Naive thymus-derived CD8-positive, alpha-beta T cell (primary cell): Measurements from ENCODE around the gene BAIAP2L2. TPM values are rescaled to one million over a fixed set of nuclear protein-coding genes. Genes with fewer than 3 reads are reported as not detected.
A peak's percentile ranks its signal among the peaks of the same experiment; 100 is the strongest.

Source experiments
- ATAC-seq, 2 donors: fragments of 150-1000 bp; cut with Tn5 transposase in 1 of 2; sonication (Bioruptor Pico), chemical (Tn5 transposase) in 1 of 2; 1 replicate in 1 of 2; 2 replicates in 1 of 2; pipeline ENCODE4 v1.10.0; 2021; ENCODE audit warnings: mild to moderate bottlenecking in 2 of 2, moderate library complexity in 2 of 2
- POLR2A ChIA-PET: fragments of 350-600 bp; sonication (Branson Sonifier 250); formaldehyde crosslinking; loops from one replicate; lab custom pipeline; 2021; ENCODE audit warnings: antibody characterized with exemption; lab: Charles Lee
- DNase-seq, 10 donors: peaks; one replicate each; pipeline versions ENCODE4 v3.0.0 to v3.0.0-alpha.2; 2020 to 2022
- H3K27ac Mint-ChIP-seq, 10 donors: one replicate each; pipeline ENCODE4 v1.8.0; 2020 to 2022; ENCODE audit warnings: mild to moderate bottlenecking in 10 of 10, mixed read lengths in 10 of 10, moderate library complexity in 4 of 10, inconsistent platforms in 1 of 10
- H3K27me3 Mint-ChIP-seq, 5 donors: one replicate each; pipeline ENCODE4 v1.8.0; 2021 to 2022; ENCODE audit warnings: mixed read lengths in 5 of 5
- H3K36me3 Mint-ChIP-seq, 3 donors: one replicate each; pipeline ENCODE4 v1.8.0; 2020 to 2022; ENCODE audit warnings: mixed read lengths in 3 of 3, mild to moderate bottlenecking in 2 of 3, inconsistent platforms in 1 of 3
- H3K4me1 Mint-ChIP-seq, 4 donors: one replicate each; pipeline ENCODE4 v1.8.0; 2021 to 2022; ENCODE audit warnings: mixed read lengths in 4 of 4
- H3K4me3 Mint-ChIP-seq, 10 donors: one replicate each; pipeline ENCODE4 v1.8.0; 2020 to 2022; ENCODE audit warnings: mild to moderate bottlenecking in 10 of 10, mixed read lengths in 10 of 10, moderate library complexity in 6 of 10, inconsistent platforms in 1 of 10
- H3K9me3 Mint-ChIP-seq, 9 donors: one replicate each; pipeline ENCODE4 v1.8.0; 2020 to 2022; ENCODE audit warnings: mixed read lengths in 9 of 9, mild to moderate bottlenecking in 3 of 9, inconsistent platforms in 1 of 9, moderate library complexity in 1 of 9
- polyA plus RNA-seq, 3 donors: library from polyadenylated mRNA; unstranded; fragments of 300-500 nt; fragmentation: Illumina TruSeq; gene quantifications; one replicate each; pipeline ENCODE4 v1.2.3, GENCODE V29; 2021
- total RNA-seq, 8 experiments: library from RNA in 2 of 8; stranded (reverse) in 2 of 8; gene quantifications; one replicate each; pipeline ENCODE4 v1.2.3 and lab custom pipeline; 2021 to 2026

The BAIAP2L2 gene
- total and polyA plus RNA-seq, 5 experiments from 2014 or later = 2.2 to 2.7 TPM; not detected in 3

GRCh38 chr22:38138961-38139360 lies 28.5 kb upstream of the BAIAP2L2 start:
- Mint-ChIP-seq H3K9me3 (no peaks in the 10 kb centered on the region), H3K36me3 (peaks cover 0 to 69% (median 18%) of the 10 kb centered on the region in 3 donors), H3K4me3 (no peak overlapping the region), H3K27me3 (no peaks in the 10 kb centered on the region), H3K4me1 (peaks cover 3 to 12% (median 9%) of the 10 kb centered on the region in 4 donors), H3K27ac (no peak overlapping the region)
- no peak for DNase-seq
- POLR2A ChIA-PET = no interaction called here
- no peak for ATAC-seq

DNA sequence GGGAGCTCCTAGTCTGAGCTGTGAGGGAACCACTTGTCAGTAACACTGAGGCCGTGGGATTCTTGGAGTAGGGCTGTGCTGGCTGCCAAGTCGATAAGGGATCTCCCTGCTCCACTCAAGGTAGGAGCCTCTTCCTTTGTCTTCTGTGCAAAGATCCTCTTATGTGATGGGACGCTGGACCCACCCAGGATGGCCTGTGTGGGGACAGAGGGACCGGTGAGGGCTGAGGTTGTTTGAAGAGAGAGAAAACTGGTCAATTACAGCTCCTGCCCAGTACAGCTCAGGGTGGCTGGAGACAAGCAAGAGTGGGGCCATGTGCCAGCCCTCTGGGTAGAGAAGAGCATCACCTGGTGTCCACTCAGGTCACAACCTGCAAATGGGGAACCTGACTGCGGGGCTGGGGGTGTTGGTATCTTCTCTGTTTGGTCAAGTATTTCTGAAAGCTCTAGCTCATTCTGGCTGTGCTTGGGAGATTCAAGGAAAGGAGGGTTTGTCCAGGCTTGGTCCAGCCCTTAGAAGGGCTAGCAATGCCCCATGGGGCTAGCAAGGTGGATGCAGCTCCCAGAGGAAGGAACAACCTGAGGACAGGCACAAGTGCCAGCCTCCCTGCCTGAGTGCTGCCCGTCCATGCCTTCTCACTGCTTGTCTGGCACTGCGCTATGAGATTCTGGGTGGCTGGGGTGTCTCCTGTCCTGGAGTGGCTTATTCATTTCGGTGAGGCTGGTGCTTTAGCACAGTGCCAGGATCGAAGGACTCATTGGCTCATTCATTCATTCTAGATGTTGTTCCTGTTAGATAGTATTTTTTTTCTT lies 27.6 kb upstream of the BAIAP2L2 start:
- peaks cover 0 to 68% (median 18%) of the 10 kb centered on the region in 3 donors for H3K36me3 Mint-ChIP-seq
- H3K9me3 Mint-ChIP-seq = no peaks in the 10 kb centered on the region
- DNase-seq (no peak), ATAC-seq (no peak)
- POLR2A ChIA-PET = interaction anchor here (0.5 kb wide), 1 partner anchor 71 kb away, joined by 3 read pairs; no protein-coding TSS in a partner anchor
- peak overlapping the region in 3 of 10 donors; percentile 56 to 79 (median 75) for H3K27ac Mint-ChIP-seq
- peaks cover 0 to 4% (median 2%) of the 10 kb centered on the region in 4 donors for H3K4me1 Mint-ChIP-seq
- no peak overlapping the region for H3K4me3 Mint-ChIP-seq
- no peaks in the 10 kb centered on the region for H3K27me3 Mint-ChIP-seq

DNA sequence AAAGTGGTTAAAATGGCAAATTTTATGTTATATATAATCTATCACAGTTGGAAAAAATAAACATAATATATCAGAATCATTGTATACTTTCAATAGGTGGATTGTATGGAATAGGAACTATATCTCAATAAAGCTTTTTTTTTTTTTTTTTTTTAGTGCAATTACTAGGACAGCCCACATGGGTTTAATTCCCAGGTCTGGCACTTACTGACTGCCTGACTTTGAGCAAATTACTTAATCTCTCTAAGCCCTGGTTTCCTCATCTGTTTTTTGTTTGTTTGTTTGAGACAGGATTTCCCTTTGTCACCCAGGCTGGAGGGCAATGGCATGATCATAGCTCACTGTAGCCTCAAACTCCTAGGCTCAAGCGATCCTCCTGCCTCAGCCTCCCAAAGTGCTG lies 26.1 kb upstream of the BAIAP2L2 start:
- ATAC-seq (no peak), DNase-seq (no peak)
- Mint-ChIP-seq H3K36me3 (peaks cover 0 to 66% (median 23%) of the 10 kb centered on the region in 3 donors), H3K27ac (no peak overlapping the region), H3K27me3 (no peaks in the 10 kb centered on the region), H3K4me3 (no peak overlapping the region), H3K4me1 (no peaks in the 10 kb centered on the region), H3K9me3 (no peaks in the 10 kb centered on the region)
- POLR2A ChIA-PET = interaction anchor here (0.6 to 0.8 kb wide), 2 partner anchors 40 to 49 kb away, joined by 3 to 4 read pairs; no protein-coding TSS in a partner anchor

GRCh38 chr22:38135133-38135706 lies 24.7 kb upstream of the BAIAP2L2 start:
- DNase-seq (no peak), ATAC-seq (no peak)
- no peaks in the 10 kb centered on the region for H3K4me1 Mint-ChIP-seq
- no peaks in the 10 kb centered on the region for H3K27me3 Mint-ChIP-seq
- H3K4me3 Mint-ChIP-seq = no peak overlapping the region
- peaks cover 0 to 65% (median 23%) of the 10 kb centered on the region in 3 donors for H3K36me3 Mint-ChIP-seq
- H3K27ac Mint-ChIP-seq = no peak overlapping the region
- POLR2A ChIA-PET = no interaction called here
- no peaks in the 10 kb centered on the region for H3K9me3 Mint-ChIP-seq

DNA sequence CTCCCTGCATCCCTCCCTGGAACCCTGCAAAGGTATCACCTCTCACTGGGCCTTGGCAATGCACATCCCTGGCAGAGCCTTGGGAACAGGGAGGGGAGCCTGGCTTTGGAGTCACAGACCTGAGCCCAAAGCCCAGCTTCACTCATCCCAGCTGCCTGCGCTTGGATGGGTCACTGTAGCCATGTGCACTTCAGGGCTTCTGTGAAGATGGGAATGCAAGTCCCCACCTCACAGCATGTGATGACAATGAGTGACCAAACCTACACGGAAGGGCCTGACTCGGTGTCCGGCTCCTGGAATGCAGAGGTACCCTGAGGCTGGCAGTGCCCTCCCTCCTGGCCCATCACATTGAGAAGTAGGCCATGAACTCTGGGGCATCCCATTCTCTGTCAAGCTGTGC lies 22.8 kb upstream of the BAIAP2L2 start:
- Mint-ChIP-seq H3K9me3 (no peaks in the 10 kb centered on the region), H3K27me3 (no peaks in the 10 kb centered on the region), H3K4me1 (no peaks in the 10 kb centered on the region), H3K4me3 (no peak overlapping the region), H3K36me3 (peaks cover 0 to 59% (median 14%) of the 10 kb centered on the region in 3 donors), H3K27ac (no peak overlapping the region)
- POLR2A ChIA-PET = no interaction called here
- DNase-seq = no peak
- ATAC-seq = no peak

GRCh38 chr22:38132794-38133193 lies 22.3 kb upstream of the BAIAP2L2 start:
- no peak for DNase-seq
- Mint-ChIP-seq H3K27ac (no peak overlapping the region), H3K9me3 (no peaks in the 10 kb centered on the region), H3K4me1 (no peaks in the 10 kb centered on the region), H3K27me3 (no peaks in the 10 kb centered on the region), H3K36me3 (peaks cover 0 to 57% (median 12%) of the 10 kb centered on the region in 3 donors), H3K4me3 (no peak overlapping the region)
- no peak for ATAC-seq
- POLR2A ChIA-PET = no interaction called here

DNA sequence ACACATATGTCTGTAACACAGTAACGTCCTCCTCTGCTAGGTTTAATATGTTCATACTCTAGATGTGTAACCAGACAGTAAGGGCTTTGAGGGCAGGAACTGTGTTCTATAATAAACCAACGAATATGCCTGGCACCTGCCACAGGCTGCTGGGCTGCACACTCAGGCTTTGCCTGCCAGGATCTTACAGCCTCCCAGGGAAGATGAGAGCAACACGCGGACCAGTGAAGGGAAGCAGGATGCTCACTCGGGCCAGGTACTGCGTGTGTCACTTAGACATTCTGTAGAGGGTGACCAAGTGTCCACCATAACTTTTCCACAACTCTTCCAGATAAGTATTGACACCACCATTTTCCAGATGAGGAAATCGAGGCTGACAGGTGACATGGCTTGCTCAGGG lies 21.7 kb upstream of the BAIAP2L2 start:
- H3K27me3 Mint-ChIP-seq = no peaks in the 10 kb centered on the region
- ATAC-seq (no peak), DNase-seq (no peak)
- no peak overlapping the region for H3K4me3 Mint-ChIP-seq
- peaks cover 0 to 58% (median 9%) of the 10 kb centered on the region in 3 donors for H3K36me3 Mint-ChIP-seq
- no peaks in the 10 kb centered on the region for H3K9me3 Mint-ChIP-seq
- no peaks in the 10 kb centered on the region for H3K4me1 Mint-ChIP-seq
- POLR2A ChIA-PET = no interaction called here
- H3K27ac Mint-ChIP-seq = no peak overlapping the region

DNA sequence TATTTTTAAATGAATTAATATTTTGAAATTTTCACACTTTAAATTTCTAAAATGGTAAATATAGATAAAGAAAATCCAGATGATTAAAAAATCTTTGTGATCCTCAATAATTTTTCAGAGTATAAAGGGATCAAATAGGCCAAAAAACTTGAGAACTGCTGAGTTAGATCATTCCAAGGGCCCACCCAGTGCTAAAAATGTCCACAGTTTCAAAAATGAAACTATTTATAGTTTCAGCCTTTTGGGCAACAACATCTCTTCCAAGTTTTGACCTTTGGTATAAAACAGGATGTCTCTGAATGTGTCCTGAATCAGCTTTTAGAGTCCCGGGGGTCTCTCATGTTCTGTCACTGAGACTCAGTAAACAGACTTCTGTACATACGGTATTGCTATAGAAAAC lies 20.9 kb upstream of the BAIAP2L2 start:
- Mint-ChIP-seq H3K4me1 (peaks cover 0 to 2% (median 0%) of the 10 kb centered on the region in 4 donors), H3K9me3 (no peaks in the 10 kb centered on the region), H3K27ac (peak overlapping the region in 1 of 10 donors; percentile 49), H3K36me3 (peaks cover 0 to 61% (median 9%) of the 10 kb centered on the region in 3 donors), H3K4me3 (no peak overlapping the region), H3K27me3 (no peaks in the 10 kb centered on the region)
- POLR2A ChIA-PET = no interaction called here
- no peak for DNase-seq
- ATAC-seq = no peak

DNA sequence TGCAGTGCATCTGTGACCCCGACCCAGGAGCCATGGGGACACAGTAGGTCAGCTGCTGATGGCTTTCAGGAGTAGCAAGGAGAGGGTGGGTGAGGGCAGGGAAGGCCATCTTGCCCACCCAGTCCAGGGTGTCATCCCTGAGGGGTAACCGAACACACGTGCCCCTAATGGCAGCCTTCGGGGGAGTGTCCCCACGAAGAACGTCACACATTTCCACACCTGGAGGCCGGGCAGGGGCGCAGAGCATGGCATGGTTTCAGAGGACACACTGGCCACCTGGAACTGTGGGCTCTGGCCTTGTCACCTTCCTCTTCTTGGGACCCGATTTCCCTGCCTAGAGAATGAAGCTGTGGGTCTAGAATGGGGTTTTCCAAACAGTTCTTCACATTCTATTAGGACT lies 19.4 kb upstream of the BAIAP2L2 start:
- Mint-ChIP-seq H3K36me3 (peaks cover 0 to 50% (median 10%) of the 10 kb centered on the region in 3 donors), H3K27ac (no peak overlapping the region), H3K4me1 (peaks cover 0 to 2% (median 0%) of the 10 kb centered on the region in 4 donors), H3K9me3 (no peaks in the 10 kb centered on the region), H3K4me3 (no peak overlapping the region), H3K27me3 (no peaks in the 10 kb centered on the region)
- no peak for DNase-seq
- POLR2A ChIA-PET = no interaction called here
- no peak for ATAC-seq

GRCh38 chr22:38129021-38129420 lies 18.5 kb upstream of the BAIAP2L2 start:
- Mint-ChIP-seq H3K36me3 (peaks cover 0 to 46% (median 8%) of the 10 kb centered on the region in 3 donors), H3K4me3 (no peak overlapping the region), H3K27ac (no peak overlapping the region), H3K4me1 (peaks cover 0 to 2% (median 0%) of the 10 kb centered on the region in 4 donors), H3K9me3 (no peaks in the 10 kb centered on the region), H3K27me3 (no peaks in the 10 kb centered on the region)
- POLR2A ChIA-PET = no interaction called here
- ATAC-seq (no peak), DNase-seq (no peak)

GRCh38 chr22:38127869-38128268 lies 17.4 kb upstream of the BAIAP2L2 start:
- Mint-ChIP-seq H3K4me1 (peaks cover 0 to 2% (median 0%) of the 10 kb centered on the region in 4 donors), H3K36me3 (peaks cover 0 to 40% (median 8%) of the 10 kb centered on the region in 3 donors), H3K9me3 (no peaks in the 10 kb centered on the region), H3K27me3 (no peaks in the 10 kb centered on the region), H3K27ac (no peak overlapping the region), H3K4me3 (no peak overlapping the region)
- DNase-seq (no peak), ATAC-seq (no peak)
- POLR2A ChIA-PET = no interaction called here

- no peaks in the 10 kb centered on the region for H3K27me3 Mint-ChIP-seq
- POLR2A ChIA-PET = no interaction called here
- no peak for ATAC-seq
Observed at GRCh38 chr22:38126928-38127668, 16.6 kb upstream of the BAIAP2L2 start.

More at GRCh38 chr22:38126928-38127668, 16.6 kb upstream of the BAIAP2L2 start:
- Mint-ChIP-seq H3K4me3 (no peak overlapping the region), H3K36me3 (peaks cover 0 to 35% (median 3%) of the 10 kb centered on the region in 3 donors), H3K27ac (peak overlapping the region in 1 of 10 donors; percentile 37), H3K9me3 (no peaks in the 10 kb centered on the region), H3K4me1 (peaks cover 0 to 2% (median 0%) of the 10 kb centered on the region in 4 donors)
- DNase-seq = no peak
